Muscle of back (tissue), 11 donors: ENCODE data around the gene FOXO6. TPM values are rescaled to one million over a fixed set of nuclear protein-coding genes. Genes with fewer than 3 reads are reported as not detected.

Experiments
- DNase-seq, 3 donors: peaks; one replicate each; pipeline versions ENCODE4 v3.0.0 to v3.0.0-alpha.2; 2013
- polyA plus RNA-seq, 10 donors: library from polyadenylated mRNA; unstranded; fragments of 120-200 nt; gene quantifications; one replicate each; pipeline ENCODE4 v1.2.1, GENCODE V29; 2013; ENCODE audit not compliant: insufficient read length in 10 of 10

The FOXO6 gene
- polyA plus RNA-seq, 10 donors = 7.1 to 12.1 (median 10.7) TPM

DNA sequence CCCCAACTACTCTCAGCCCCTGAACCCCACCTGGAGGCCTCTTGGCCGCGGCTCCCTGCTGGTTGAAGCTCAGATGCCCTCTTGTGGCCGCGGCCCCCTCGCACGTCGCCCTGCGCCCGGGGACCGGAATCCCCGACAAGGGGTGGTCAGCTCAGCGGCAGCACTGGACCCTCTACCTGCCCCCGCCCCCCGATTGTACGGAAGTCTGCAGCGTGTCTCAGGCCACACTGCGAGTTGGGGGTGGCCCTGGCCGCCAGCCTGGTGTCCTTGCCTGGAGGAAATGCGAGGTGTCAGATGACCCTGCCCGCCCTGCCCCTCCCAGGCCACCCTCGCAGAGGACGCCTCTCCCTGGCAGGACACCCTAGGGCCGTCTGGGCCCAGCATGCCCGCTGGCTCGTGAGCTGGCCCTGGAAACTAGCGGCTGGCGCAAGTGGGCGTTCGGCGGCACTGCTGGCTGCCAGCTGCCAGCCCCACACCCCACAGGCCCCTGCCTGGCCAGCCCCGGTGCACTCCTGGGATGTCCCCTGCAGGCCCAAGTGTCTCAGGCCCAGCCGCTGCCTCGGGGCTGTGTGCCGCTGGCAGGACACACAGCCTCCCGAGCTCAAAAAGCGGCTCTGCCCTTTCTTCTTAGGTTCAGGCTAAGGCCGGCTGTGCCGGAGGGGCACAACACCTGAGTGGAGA lies 62.4 kb downstream of the FOXO6 start:
- DNase-seq = peak in 1 of 3 donors; percentile 48

DNA sequence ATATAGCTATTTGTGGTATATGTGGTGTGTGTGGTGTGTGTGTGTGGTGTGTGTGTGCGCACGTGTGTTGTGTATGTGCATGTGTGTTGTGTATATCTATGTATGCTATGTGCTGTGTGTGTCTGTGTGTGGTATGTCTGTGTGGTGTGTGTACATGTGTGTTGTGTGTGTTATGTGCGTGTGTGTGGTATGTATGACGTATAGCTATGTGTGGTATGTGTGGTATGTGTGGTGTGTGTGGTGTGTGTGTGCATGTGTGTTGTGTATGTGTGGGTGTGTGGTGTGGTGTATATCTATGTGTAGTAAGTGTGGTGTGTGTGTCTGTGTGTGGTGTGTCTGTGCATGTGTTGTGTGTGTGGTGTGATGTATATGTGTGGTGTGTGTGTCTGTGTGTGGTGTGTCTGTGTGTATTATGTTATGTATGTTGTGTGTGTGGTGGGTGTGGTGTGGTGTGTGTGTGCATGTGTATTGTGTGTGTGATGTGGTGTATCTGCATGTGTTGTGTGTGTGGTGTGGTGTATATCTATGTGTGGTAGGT lies 63.4 kb downstream of the FOXO6 start:
- DNase-seq = no peak

DNA sequence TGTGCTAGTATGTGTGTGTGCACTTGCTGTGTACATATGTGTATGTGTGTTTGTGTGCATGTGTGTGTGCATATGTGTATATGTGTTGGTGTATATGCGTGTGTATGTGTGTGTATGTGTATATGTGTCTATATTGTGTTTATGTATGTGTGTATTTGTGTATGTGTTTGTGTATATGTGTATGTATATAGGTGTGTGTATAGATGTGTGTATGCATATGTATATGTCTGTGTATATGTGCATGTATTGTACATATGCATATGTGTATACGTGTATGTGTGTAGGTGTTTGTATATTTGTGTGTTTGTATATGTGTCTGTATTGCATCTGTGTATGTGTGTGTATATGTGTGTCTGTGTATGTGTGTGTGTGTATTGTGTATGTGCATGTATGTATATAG lies 64.1 kb downstream of the FOXO6 start:
- DNase-seq = no peak

DNA sequence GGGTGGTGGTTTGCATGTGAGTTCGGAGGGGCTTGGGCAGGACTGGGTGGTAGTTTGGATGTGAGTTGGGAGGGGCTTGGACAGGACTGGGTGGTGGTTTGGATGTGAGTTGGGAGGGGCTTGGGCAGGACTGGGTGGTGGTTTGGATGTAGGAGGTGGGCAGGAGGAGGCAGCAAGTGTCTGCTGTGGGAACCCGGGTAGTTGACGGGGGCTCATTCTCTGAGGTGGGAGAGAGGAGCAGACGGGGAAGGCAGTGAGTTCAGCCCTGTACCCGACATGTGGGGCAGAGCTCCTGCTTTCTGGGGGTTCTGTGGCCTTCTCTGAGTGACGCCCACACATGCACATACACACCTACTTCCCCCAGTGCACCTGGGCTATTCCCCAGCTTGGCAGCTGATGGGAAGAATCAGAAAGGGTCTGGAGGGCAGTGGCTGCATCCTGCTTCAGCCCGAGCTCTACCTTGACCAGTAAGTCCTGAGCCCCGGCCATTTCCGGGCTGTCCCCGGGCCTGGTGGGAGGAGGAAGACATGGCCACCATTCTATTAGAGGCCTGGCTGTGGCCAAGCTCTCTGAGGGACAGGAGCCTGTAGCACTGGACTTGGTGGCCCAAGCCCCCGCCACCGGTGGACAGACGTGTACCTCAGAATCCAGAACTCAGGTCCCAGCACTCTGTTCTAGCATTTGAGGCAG lies 65.1 kb downstream of the FOXO6 start:
- DNase-seq = no peak

DNA sequence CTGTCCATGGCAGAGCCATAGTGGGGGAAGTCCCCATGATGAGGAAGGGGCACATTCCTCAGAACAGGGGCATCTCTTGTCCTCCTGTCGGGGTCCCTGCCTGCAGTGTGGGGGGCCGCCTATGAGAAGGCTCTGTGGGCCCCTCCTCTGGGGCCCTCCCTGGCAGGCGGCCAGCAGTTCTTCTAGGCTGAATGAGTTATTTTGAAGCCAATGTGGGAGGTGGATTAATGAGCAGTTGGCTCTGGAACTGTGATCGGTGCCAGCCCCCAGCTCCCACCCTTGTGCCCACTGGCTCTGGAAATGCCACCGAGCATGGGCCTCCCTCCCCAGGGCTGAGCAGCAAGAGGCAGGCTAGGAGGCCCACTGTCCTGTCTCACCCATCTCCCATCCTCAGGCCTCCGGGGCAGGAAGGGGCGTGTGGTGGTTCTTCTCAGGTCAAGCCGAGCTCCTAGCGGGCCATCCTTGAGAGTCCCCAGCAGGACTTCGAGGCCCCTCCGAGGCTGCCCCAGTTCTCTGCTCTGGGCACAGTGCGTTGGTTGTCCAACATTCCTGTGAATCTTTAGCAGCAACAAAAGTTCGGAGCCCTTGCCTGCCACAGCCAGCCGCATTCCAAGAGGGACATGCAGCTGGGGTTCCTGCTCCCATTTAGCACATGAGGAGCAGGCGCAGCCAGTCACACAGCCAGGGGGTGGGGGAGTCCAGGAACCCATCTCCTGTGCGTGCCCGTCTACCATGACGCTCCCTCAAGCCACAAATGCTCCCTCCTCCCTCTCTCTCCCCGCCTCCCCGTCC lies 66.1 kb downstream of the FOXO6 start:
- no peak for DNase-seq

DNA sequence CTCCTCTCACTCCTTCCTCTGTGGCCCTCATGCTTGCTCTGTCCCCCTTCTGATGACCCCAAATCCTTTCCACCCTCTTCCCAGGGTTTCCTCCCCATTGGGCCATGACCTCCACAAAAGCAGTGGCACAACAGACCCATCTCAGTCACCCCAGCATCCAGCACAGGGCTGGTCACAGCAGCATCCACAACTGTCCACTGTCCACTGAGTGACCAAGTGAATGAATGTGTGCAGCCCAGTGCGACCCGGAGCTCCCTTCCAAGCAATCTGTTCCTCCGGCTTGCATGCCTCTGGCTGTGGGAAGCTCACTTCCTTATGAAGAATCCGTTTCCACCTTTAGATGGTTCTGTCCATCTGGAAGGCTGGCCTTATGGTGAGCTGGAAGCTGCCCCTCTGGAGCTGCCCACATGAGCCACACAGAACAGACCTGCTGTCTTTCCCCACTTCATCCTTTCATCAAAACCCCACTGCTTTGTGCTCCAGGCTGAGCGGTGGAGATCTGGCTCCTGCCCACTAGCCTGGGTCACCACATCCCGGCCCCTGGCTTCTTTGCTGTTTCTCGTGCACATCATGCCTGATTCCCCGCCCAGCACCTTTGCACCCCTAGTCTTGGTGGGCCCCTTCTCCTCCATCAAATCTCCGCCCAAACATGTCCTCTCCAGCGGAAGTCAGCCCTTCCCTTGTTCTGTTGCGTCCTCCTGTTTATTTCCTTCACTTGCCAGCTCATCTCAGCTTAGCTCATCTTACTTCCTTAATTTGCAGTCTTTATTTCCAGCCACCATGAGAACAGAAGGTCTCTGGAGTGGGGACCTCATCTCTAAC lies 66.9 kb downstream of the FOXO6 start:
- no peak for DNase-seq

DNA sequence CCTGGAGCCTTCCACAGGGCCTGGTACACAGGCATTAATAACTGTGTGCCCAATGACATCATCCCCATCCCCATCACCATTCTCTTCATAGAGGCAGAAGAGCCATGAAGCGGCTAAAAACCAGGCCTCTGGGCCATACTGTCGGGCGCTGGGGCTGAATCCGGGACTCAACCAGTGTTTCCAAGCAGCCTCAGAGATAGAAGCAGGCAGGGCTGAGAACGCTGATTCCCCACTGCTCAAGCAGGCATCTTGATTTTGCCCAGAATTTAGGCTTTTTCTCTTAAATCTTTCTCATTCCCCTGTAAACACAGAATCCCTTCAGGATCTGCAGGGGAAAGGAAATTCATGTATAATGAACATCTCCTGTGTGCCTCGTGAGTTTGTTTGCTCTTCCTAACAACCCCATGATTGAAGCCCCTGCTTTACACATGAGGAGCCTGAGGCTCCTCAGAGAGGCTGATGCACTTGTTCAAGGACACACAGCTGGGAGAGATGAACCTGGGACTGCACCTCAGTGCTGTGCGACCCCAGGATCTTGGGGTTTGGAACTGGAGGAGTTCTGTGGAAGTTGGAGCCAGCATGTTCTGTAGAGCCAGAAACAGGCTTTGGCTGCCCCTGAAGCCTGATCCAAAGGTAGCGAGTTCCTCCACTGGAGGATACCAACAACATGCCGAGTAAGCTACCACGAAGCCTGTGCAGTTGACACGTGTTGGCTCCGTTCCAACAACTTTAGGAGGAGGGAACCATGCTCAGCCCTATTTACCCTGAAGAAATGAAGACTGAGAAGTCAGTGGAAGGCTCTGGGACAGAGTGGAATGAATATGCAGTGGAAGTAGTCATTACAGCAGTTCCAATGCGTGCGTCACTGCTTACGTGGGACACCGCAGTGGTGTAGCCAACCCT lies 67.8 kb downstream of the FOXO6 start:
- DNase-seq = no peak

DNA sequence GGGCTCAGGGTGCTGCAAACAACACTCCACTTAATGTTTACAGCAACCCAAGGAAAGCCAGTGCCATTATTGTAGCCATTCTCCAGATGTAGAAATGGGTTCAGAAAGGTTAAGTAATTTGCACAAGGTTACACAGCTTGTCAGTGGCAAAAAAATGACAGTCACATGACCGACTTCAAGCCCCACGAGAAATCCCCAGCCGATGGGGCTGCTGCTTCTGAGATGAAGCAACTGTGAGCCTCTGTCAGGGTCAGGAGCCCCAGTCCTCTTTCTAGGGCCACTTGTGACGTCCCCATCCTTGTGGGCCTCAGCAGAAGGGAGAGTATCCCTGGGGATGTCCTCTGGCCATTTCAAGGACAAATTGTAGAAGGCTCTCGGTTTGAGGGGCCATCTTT lies 68.4 kb downstream of the FOXO6 start:
- DNase-seq = no peak

DNA sequence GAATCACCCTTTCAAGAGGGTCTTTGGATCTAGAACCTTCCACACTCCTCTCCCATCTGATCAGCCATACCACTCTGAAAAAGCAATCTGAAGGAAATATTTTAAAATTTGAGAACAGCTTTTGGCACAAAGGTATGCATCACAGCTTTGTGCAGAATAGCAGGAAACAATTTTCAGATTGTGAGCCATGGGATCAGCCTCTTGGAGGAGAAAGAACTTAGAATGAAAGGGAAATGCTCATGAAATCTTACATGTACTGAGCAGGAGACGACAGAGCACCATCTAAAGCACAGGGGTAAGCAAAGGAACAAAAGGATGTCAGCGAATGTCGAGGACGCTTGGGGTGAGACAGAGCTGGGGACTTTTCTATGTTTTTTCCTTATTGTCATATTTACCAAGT lies 68.8 kb downstream of the FOXO6 start:
- peak in 1 of 3 donors; percentile 54 for DNase-seq

DNA sequence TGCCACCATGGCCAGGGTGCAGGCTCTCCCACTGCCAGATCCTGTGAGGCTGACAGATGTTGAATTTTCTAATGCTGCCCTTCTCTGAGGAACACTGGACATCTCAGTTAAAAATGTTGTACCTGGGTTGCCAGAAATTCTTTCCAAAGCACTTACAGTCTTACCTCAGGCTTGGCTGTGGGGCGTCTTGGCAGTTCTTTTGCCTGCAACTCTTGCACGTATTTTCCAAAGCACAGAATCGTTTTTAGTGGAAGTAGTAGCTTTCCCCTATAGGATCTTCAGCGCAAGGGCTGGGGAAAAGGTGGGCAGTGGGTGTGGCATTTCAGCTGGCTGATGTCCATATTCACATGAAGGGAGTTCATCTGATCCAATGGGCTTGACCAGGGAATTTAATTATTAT lies 69.3 kb downstream of the FOXO6 start:
- peak in 2 of 3 donors; percentile 71 to 86 for DNase-seq

DNA sequence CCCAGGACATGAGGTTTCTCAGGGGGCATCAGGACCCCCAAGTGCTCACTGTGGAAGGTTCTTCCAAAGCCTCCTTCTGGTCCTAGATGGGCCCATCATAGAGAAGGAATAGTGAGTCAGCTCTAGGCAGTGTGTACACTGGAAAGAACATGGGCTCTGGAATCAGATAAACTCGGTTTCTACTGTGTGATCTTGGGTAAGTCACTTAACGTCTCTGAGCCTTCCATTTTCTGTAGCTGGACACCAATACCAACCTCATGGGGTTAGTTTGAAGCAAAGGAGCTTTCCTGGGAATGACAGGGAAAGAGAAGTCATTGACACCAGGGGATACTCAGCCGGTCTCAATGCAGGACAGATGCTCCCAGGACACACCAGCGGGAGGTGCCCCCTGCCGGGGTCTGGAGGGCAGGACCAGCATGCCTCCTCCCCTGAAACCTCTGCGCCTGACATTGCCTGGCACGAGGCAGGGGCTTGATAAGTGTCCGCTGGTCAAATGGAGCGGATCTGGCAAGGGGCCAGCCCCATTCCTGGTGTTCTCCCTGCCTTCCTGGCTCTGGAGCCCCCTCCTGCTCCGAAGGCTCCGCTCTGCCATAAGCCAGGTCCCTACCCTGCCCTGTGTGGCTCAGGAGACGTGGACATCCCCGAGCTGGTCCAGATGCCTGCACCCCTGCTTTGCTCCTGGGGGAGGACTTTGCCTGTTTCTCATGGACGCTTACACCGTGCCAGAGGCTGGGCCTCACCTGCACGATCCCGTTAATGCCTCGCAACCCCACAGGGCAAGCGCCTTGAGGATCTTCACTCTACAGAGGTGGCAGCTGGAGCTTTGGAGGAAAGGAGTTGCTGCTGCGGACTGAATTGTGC lies 70.5 kb downstream of the FOXO6 start:
- DNase-seq = peak in 1 of 3 donors; percentile 52

Other genes starting within 250 kb of the FOXO6 start
- 10 to 100 TPM; 27.2 to 39.1 (median 34.5) TPM for gene SCMH1, start 119.1 kb upstream of the FOXO6 start, polyA plus RNA-seq
- 1 to 10 TPM in 3 of 10 donors, under 1 TPM in 6, not detected in 1; 0.23 to 3.8 (median 0.66) TPM for gene EDN2, start 123.2 kb downstream of the FOXO6 start, polyA plus RNA-seq